HEK293T (cell line): Measurements from ENCODE around the gene SYNGR1.

ENCODE experiments used
- CTCF ChIA-PET: fragments of 350-600 bp; formaldehyde crosslinking; extraction: SDS; loops from one replicate; lab custom pipeline; 2021; ENCODE audit warnings: antibody characterized with exemption, inconsistent platforms; lab: Yijun Ruan, JAX
- POLR2A ChIA-PET: fragments of 350-600 bp; formaldehyde crosslinking; extraction: SDS; loops from one replicate; lab custom pipeline; 2020; ENCODE audit warnings: antibody characterized with exemption, inconsistent platforms; lab: Yijun Ruan, JAX
- DNase-seq: peaks from one replicate; pipeline ENCODE4 v3.0.0; 2012; ENCODE audit warnings: mixed read lengths; ENCODE audit errors: extremely low spot score
- ARNT ChIP-seq: fragments of 450-650 bp; IDR thresholded peaks from 2 replicates; pipeline ENCODE4 v1.6.1; 2017; ENCODE audit warnings: mild to moderate bottlenecking
- BHLHE40 ChIP-seq: fragments of 450-650 bp; IDR thresholded peaks from 2 replicates; pipeline ENCODE4 v1.6.1; 2016; ENCODE audit warnings: mild to moderate bottlenecking, moderate library complexity, borderline replicate concordance
- CTBP1 ChIP-seq: fragments of 450-650 bp; IDR thresholded peaks from 2 replicates; pipeline ENCODE4 v1.6.1; 2016; ENCODE audit warnings: borderline replicate concordance
- ELF4 ChIP-seq: fragments of 450-650 bp; IDR thresholded peaks from 2 replicates; pipeline ENCODE4 v1.6.1; 2017; ENCODE audit warnings: antibody characterized with exemption
- FOXA1 ChIP-seq: fragments of 450-650 bp; IDR thresholded peaks from 2 replicates; pipeline ENCODE4 v1.6.1; 2016; ENCODE audit warnings: mild to moderate bottlenecking
- FOXK2 ChIP-seq: fragments of 450-650 bp; IDR thresholded peaks from 2 replicates; pipeline ENCODE4 v1.6.1; 2016; ENCODE audit warnings: mild to moderate bottlenecking
- FOXM1 ChIP-seq: fragments of 450-650 bp; IDR thresholded peaks from 2 replicates; pipeline ENCODE4 v1.6.1; 2017; ENCODE audit warnings: mild to moderate bottlenecking, borderline replicate concordance
- HDGF ChIP-seq: fragments of 450-650 bp; IDR thresholded peaks from 2 replicates; pipeline ENCODE4 v1.6.1; 2017; ENCODE audit warnings: antibody characterized with exemption, borderline replicate concordance
- L3MBTL2 ChIP-seq: fragments of 450-650 bp; conservative IDR thresholded peaks from 2 replicates; pipeline ENCODE4 v1.6.1; 2016; ENCODE audit warnings: mild to moderate bottlenecking
- LEF1 ChIP-seq: fragments of 450-650 bp; IDR thresholded peaks from 2 replicates; pipeline ENCODE4 v1.6.1; 2017; ENCODE audit warnings: mild to moderate bottlenecking, borderline replicate concordance
- NFRKB ChIP-seq: fragments of 450-650 bp; IDR thresholded peaks from 2 replicates; pipeline ENCODE4 v1.6.1; 2016; ENCODE audit warnings: mild to moderate bottlenecking, moderate library complexity
- SP1 ChIP-seq: fragments of 450-650 bp; IDR thresholded peaks from 2 replicates; pipeline ENCODE4 v1.6.1; 2017
- SUZ12 ChIP-seq: fragments of 450-650 bp; IDR thresholded peaks from 2 replicates; pipeline ENCODE4 v1.6.1; 2016; ENCODE audit warnings: mild to moderate bottlenecking
- TARDBP ChIP-seq: fragments of 450-650 bp; IDR thresholded peaks from 2 replicates; pipeline ENCODE4 v1.6.1; 2016
- ZNF384 ChIP-seq: fragments of 450-650 bp; IDR thresholded peaks from 2 replicates; pipeline ENCODE4 v1.6.1; 2016
- TF ChIP-seq, protein P1 (sequence below): fragments of 450-650 bp; IDR thresholded peaks from 2 replicates; pipeline ENCODE4 v1.6.1; 2016

SYNGR1 gene

DNA sequence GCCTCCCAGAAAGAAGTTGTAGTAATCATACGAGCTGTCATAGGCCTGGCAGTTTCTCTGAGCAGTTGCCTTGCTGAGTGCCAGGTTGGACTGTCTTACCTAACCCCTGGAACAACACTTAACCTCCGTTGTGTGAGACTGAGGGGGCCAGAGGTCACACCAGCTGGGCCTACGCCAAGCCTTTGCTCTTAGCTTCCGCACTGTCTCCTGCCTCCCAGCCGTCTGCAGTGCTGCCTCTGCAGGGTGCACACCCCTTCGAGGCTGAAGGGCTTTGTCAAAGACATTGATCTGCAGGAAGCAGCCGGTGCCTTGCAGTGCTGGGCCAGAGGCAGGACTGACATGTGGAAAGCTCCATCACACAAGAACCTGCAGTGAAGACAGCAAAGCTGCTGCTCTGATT, 66.5 kb downstream of the SYNGR1 start:
- TF ChIP-seq L3MBTL2 = no peak
- TF ChIP-seq CTBP1 = no peak
- no peak for TF ChIP-seq LEF1
- no peak for TF ChIP-seq BHLHE40
- CTCF ChIA-PET = no interaction called here
- POLR2A ChIA-PET = interaction anchor here (1.5 kb wide), 1 partner anchor 96 kb away, joined by 4 read pairs; the partner anchor contains the start of gene RPL3
- DNase-seq = no peak

DNA sequence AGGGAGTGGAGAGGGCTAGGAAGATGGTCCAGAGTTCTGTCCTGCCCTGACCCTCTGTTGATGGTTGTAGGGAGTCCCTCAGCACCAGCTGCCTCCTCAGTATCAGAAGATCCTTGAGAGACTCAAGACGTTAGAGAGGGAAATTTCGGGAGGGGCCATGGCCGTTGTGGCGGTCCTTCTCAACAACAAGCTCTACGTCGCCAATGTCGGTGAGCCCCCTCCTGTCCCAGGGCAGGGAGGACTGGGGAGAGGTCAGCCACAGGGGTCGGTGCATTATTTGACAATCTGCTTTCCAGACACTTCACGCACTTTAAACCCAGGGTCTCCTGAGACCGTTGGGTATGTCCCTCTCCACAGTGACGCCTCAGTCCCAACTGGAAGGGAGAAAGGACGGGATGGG, 67.8 kb downstream of the SYNGR1 start:
- POLR2A ChIA-PET = no interaction called here
- no peak for DNase-seq
- no peak for TF ChIP-seq ZNF384
- no peak for TF ChIP-seq TARDBP
- CTCF ChIA-PET = interaction anchor here (0.6 kb wide), 1 partner anchor 74 kb away, joined by 3 read pairs; no protein-coding TSS in a partner anchor

DNA sequence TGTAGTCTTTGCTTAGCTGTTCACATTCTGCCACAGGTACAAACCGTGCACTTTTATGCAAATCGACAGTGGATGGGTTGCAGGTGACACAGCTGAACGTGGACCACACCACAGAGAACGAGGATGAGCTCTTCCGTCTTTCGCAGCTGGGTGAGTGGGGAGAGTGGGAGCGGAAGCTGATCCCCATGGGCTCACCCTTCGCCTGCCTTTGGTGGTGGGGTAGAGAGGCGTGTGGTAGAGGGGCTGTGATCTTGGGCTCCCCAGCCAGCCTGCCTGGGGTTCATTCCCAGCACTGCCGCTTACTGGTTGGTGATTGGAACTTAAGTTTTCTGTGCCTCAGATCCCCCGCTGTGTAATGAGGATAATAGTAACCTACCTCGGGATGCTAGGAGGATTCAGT, 68.9 kb downstream of the SYNGR1 start:
- CTCF ChIA-PET = interaction anchor here (0.6 kb wide), 1 partner anchor 130 kb away, joined by 4 read pairs; no protein-coding TSS in a partner anchor
- TF ChIP-seq FOXK2 (no peak), FOXA1 (no peak), SUZ12 (no peak), BHLHE40 (no peak), FOXM1 (no peak)
- POLR2A ChIA-PET = no interaction called here
- no peak for DNase-seq

DNA sequence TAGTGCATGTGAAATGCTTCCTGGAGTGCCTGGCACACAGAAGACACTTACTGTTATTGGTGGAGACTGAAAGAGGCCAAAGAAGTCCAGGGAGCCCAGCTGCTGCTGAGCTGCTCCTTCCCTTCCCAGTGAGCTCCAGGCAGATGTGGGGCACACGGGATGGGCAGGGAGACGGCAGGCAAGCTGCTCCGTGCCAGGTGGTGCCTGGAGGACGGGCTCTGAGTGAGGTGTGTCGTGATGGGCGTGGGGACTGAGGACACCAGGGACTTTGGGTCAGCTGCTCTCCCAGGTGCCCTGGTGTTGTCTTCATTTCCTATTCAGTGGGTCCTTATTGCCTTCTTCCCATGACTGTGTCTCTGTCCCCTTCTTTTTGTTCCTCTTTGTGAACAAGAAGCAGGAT, 69.3 kb downstream of the SYNGR1 start:
- CTCF ChIA-PET = interaction anchor here (0.6 kb wide), 1 partner anchor 129 kb away, joined by 4 read pairs; no protein-coding TSS in a partner anchor
- POLR2A ChIA-PET = no interaction called here
- no peak for DNase-seq
- TF ChIP-seq, protein P1, sequence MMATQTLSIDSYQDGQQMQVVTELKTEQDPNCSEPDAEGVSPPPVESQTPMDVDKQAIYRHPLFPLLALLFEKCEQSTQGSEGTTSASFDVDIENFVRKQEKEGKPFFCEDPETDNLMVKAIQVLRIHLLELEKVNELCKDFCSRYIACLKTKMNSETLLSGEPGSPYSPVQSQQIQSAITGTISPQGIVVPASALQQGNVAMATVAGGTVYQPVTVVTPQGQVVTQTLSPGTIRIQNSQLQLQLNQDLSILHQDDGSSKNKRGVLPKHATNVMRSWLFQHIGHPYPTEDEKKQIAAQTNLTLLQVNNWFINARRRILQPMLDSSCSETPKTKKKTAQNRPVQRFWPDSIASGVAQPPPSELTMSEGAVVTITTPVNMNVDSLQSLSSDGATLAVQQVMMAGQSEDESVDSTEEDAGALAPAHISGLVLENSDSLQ = no peak
- TF ChIP-seq FOXK2 = no peak
- no peak for TF ChIP-seq ELF4
- TF ChIP-seq BHLHE40 = no peak
- TF ChIP-seq L3MBTL2 = no peak
- TF ChIP-seq ZNF384 = no peak
- no peak for TF ChIP-seq FOXA1
- TF ChIP-seq SP1 = no peak
- no peak for TF ChIP-seq CTBP1
- TF ChIP-seq HDGF = no peak
- no peak for TF ChIP-seq ARNT
- no peak for TF ChIP-seq SUZ12
- no peak for TF ChIP-seq TARDBP
- TF ChIP-seq NFRKB = no peak
- TF ChIP-seq FOXM1 = no peak

DNA sequence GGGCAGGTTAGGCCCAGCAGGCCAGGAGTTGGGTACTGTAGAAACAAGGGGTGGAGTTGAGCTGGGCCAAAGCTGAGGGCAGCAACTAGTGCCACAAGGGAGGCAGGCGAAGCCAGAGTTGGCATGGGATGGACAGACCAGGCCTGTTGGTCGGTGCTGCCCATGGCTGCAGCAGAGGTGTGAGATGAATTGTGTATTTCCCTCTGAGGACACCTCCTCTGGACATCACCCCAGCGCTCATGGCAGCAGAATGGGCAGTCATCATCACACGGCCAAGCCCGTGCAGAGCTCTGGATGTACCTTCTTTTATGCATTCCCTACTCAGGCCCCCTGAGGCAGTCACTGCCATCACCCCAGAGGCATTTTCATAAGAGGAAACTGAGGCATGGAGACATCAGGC, 70.1 kb downstream of the SYNGR1 start:
- POLR2A ChIA-PET = no interaction called here
- CTCF ChIA-PET = no interaction called here
- no peak for DNase-seq
- TF ChIP-seq FOXA1 (no peak), NFRKB (no peak), ARNT (no peak), SUZ12 (no peak), ZNF384 (no peak), SP1 (no peak), CTBP1 (no peak), BHLHE40 (no peak), HDGF (no peak), L3MBTL2 (no peak), TARDBP (no peak), ELF4 (no peak), FOXK2 (no peak), LEF1 (no peak), FOXM1 (no peak)
- TF ChIP-seq, protein P1 = no peak

DNA sequence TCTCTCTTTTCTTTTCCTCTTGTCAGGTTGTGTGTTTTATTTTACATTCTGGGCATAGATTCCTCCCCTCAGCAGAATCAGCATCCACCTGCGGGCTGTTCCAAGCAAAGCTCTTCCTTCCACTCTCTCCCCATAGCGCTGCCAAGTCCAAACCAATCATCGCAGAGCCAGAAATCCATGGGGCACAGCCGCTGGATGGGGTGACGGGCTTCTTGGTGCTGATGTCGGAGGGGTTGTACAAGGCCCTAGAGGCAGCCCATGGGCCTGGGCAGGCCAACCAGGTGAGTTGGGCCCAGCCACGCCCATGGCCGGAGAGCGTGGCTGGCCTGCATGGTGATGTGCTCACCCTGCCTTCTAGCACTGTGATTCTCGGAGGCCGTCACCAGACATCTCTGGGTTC, 71.9 kb downstream of the SYNGR1 start:
- ChIA-PET POLR2A (no interaction called here), CTCF (no interaction called here)
- no peak for TF ChIP-seq TARDBP
- no peak for TF ChIP-seq SP1
- TF ChIP-seq LEF1 = no peak
- TF ChIP-seq FOXA1 = no peak
- DNase-seq = no peak

DNA sequence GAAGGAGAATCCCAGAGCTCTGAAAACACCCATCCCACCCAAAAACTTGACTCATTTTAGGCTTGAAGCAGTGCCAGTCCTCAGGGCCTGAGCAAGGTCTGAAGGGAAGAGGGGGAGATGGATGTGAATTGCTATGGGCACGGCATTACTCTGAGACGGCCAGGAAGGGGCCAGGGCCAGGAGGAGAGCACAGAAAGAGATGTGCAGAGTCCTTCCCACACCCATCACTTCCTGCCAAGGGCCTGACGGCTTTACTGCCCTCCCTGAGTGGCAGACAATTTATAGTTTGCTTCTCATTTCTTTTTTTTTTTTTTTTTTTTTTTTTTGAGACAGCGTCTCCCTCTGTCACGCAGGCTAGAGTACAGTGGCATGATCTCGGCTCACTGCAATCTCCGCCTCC, 72.3 kb downstream of the SYNGR1 start:
- no peak for DNase-seq
- no peak for TF ChIP-seq HDGF
- TF ChIP-seq FOXK2 = no peak
- TF ChIP-seq CTBP1 = no peak
- no peak for TF ChIP-seq LEF1
- TF ChIP-seq FOXM1 = no peak
- TF ChIP-seq ARNT = no peak
- TF ChIP-seq NFRKB = no peak
- TF ChIP-seq, protein P1 = no peak
- 0 out of 2 replicates have a peak, but pooled peaks have one; percentile 32 for TF ChIP-seq ZNF384
- POLR2A ChIA-PET = no interaction called here
- CTCF ChIA-PET = no interaction called here
